ENCODE measurements around the gene MYBPC1. TPM values are rescaled to one million over a fixed set of nuclear protein-coding genes. Genes with fewer than 3 reads are reported as not detected.

MYBPC1 gene
- total and polyA plus RNA-seq, 2 of the 4 experiments (the other 2 are of a cell fraction), result not detected

DNA sequence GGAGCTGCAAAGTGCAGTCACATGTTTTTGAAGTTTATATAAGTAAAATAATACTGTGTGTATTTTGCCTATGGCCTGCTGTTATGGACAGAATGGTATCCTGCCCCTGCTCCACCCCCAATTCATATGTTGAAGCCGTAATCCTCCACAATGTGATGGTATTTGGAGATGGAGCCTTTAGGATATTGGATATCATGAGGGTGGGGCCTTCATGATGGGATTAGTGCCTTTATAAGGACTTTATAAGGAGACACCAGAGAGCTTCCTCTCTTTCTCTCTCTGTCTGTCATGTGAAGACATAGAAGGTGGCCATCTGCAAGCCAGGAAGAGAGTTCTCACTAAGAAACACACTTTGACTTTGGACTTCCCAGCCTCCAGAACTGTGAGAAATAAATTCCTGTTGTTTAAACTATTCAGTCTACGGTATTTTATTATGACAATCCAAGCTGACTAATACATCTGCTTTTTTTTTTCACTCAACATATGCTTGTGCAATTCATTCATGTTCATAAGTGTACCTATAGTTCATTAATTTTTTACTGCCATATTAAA is 99.6 kb downstream of the MYBPC1 start:
- H2BK15ac ChIP-seq (ENCODE audit: low read depth, low read length), result no peak overlapping the region
- no peak overlapping the region for H3K9ac ChIP-seq (ENCODE audit: low read depth, low read length)
- no CpG with 5 or more reads among the region's 2 CpGs for WGBS, 2 experiments (ENCODE audit: extremely low coverage in 2 of 2, insufficient read length in 1 of 2)
- no peak overlapping the region for H4K5ac ChIP-seq (ENCODE audit: low read depth, low read length)
- H4K20me1 ChIP-seq (ENCODE audit: insufficient read depth, low read length), result no peaks in the 10 kb centered on the region
- in situ Hi-C loops (cut with MboI; ENCODE audit: low sequenced_read_pairs) (no loop called here), intact Hi-C loops (cut with micrococcal nuclease) (no loop called here), dilution Hi-C loops (cut with HindIII; ENCODE audit: low sequenced_read_pairs, unreplicated experiment) (no loop called here)
- H2AK5ac ChIP-seq (ENCODE audit: low read depth, low read length), result no peak overlapping the region
- no peak overlapping the region for H2BK120ac ChIP-seq (ENCODE audit: low read depth, low read length)
- H3K27me3 ChIP-seq (ENCODE audit: control insufficient read depth, insufficient read depth, low read length), result no peaks in the 10 kb centered on the region
- H3K18ac ChIP-seq (ENCODE audit: low read depth, low read length), result no peak overlapping the region
- TF ChIP-seq, protein P1, sequence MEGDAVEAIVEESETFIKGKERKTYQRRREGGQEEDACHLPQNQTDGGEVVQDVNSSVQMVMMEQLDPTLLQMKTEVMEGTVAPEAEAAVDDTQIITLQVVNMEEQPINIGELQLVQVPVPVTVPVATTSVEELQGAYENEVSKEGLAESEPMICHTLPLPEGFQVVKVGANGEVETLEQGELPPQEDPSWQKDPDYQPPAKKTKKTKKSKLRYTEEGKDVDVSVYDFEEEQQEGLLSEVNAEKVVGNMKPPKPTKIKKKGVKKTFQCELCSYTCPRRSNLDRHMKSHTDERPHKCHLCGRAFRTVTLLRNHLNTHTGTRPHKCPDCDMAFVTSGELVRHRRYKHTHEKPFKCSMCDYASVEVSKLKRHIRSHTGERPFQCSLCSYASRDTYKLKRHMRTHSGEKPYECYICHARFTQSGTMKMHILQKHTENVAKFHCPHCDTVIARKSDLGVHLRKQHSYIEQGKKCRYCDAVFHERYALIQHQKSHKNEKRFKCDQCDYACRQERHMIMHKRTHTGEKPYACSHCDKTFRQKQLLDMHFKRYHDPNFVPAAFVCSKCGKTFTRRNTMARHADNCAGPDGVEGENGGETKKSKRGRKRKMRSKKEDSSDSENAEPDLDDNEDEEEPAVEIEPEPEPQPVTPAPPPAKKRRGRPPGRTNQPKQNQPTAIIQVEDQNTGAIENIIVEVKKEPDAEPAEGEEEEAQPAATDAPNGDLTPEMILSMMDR (conservative IDR thresholded peaks at IDR 0.05; ENCODE audit: low read depth, low read length), result no peak
- TF ChIP-seq FOS (IDR thresholded peaks at IDR 0.05; ENCODE audit: low read depth, low read length), result no peak
- H4K8ac ChIP-seq (ENCODE audit: low read depth in 2 of 2, low read length in 2 of 2), result no peak overlapping the region
- no peak overlapping the region for H3K4me3 ChIP-seq (ENCODE audit: insufficient read depth, low read depth, low read length)
- no peaks in the 10 kb centered on the region for H3K36me3 ChIP-seq (ENCODE audit: control insufficient read depth, insufficient read depth, low read length)
- no peak overlapping the region for H3K14ac ChIP-seq (replicated peaks; ENCODE audit: low read depth, low read length)
- H3K4ac ChIP-seq (ENCODE audit: low read depth, low read length), result no peak overlapping the region
- H2BK5ac ChIP-seq (ENCODE audit: low read depth, low read length, poor library complexity, severe bottlenecking), result no peak overlapping the region
- H3K9me3 ChIP-seq (ENCODE audit: control insufficient read depth, insufficient read depth, low read length), result peaks cover 2% of the 10 kb centered on the region
- H4K91ac ChIP-seq (ENCODE audit: insufficient read depth, low read depth, low read length), result no peak overlapping the region
- POLR2A ChIA-PET (ENCODE audit: unreplicated experiment), result no interaction called here
- H2AK9ac ChIP-seq (replicated peaks; ENCODE audit: low read depth, low read length, poor library complexity), result no peak overlapping the region
- H3K23ac ChIP-seq (ENCODE audit: low read depth, low read length), result no peak overlapping the region
- no peak overlapping the region for H3K27ac ChIP-seq (ENCODE audit: insufficient read depth, low read length)
- H3K56ac ChIP-seq (ENCODE audit: extremely low read depth, insufficient read depth, low read length), result no peak overlapping the region
- peaks cover 7% of the 10 kb centered on the region for H3K4me1 ChIP-seq (ENCODE audit: control insufficient read depth, insufficient read depth, low read length)
- H3K4me2 ChIP-seq (ENCODE audit: low read depth, low read length), result no peak overlapping the region
- peaks cover 0 to 5% of the 10 kb centered on the region in 2 experiments; a peak in 2 of 4 replicates for H3K79me1 ChIP-seq (ENCODE audit: low read depth in 1 of 2, low read length in 2 of 2)
- CTCF ChIA-PET, result no interaction called here
- H2BK20ac ChIP-seq (ENCODE audit: low read depth, low read length), result no peak overlapping the region
- ATAC-seq (ENCODE audit: low read depth), result no peak
- no peaks in the 10 kb centered on the region for H3K9me1 ChIP-seq (ENCODE audit: insufficient read depth, low read length)
- peak; percentile 10 for DNase-seq
- H2AFZ ChIP-seq (replicated peaks; ENCODE audit: low read length, poor library complexity), result no peak overlapping the region
- no TSS peak for BruUV-seq (replicated peaks)

Measured in IMR-90 (cell line).